Left ventricle myocardium superior (tissue), 1 donor: ENCODE results near the gene TRIP10. TPM values are rescaled to one million over a fixed set of nuclear protein-coding genes. Genes with fewer than 3 reads are reported as not detected.
"Not testable (repeated sequence)": the region's sequence is repeated elsewhere in the genome, so short reads cannot be mapped to it uniquely, and the experiment has no call there.

Source experiments
- ATAC-seq: fragments of 200-7000 bp; cut with Tn5 transposase; one replicate; pipeline ENCODE4 v1.9.1; 2020; ENCODE audit warnings: mild to moderate bottlenecking, moderate library complexity
- DNase-seq: peaks from one replicate; pipeline ENCODE4 v3.0.0-alpha.2; 2020
- intact Hi-C: fragments of 100-400 bp; cut with micrococcal nuclease; formaldehyde crosslinking; loops from one replicate; pipeline ENCODE4 v1.11.0; 2022
- long read RNA-seq: library from polyadenylated mRNA; unstranded; transcript quantifications from one replicate; pipeline ENCODE4 v2.0.0, GENCODE V29; 2021
- total RNA-seq: library from RNA; stranded (reverse); fragmentation: NEBNext Ultra II Directional; extraction: Animal tissue kit (Norgen Biotek cat#: 25700); gene quantifications from one replicate; pipeline ENCODE4 v1.2.1, GENCODE V29; 2021
- donor health status: DM: no; HTN: yes; CAD: no; lungs with severe emphysema.

TRIP10 gene
- total RNA-seq = 151 TPM
- long read RNA-seq, transcript TRIP10-201 (15 exons, 2,153 nt) = major isoform, 137 of 256 reads
- long read RNA-seq, transcript TRIP10-202 (14 exons, 2,035 nt) = minor isoform, 53 of 256 reads
- long read RNA-seq, partial matches to known transcripts = 28 of 256 reads
- long read RNA-seq, other reads (novel, unspliced or antisense) = 38 of 256 reads

GRCh38 chr19:6739390-6739882, at the start of gene TRIP10:
Gene TRIP10, plus strand, starts transcription at chr19:6739680. Its CDS starts 82 bp downstream, at chr19:6739762.
- intact Hi-C loops = no loop called here
- DNase-seq = peak; percentile 96

DNA sequence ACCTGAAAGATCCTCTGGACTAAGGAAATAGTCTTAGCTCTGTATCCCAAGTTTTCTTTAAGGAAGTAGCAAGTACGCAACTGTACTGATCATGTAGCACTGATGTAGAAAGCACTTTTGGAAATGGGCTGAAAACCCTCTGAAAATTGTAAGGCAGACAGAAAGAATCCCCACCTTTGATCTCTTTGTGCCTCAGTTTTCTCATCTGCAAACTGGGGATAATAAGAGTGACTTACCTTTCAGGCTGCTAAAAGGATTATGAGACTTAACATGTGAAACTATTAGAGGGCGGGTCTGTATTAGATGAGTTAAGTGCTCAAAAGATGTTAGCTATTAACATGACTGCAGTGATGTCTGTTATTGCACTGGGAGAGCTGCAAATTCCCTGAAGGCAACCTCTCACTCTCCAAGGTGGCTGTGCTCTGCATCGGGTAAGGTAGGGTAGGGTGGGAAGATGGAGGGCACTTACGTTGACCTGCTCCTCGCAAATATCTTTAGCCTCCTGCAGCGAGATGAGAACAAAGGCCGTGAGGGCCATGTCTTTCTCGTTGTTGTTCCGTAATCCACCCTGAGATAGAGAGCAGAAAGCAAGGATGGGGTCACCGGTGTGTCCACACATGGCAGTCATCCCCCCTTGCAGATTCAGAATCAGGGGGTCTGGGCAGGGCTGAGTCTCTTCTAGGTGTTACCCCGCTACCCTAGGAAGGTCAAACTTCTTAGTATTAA, 49.2 kb upstream of the TRIP10 start:
- DNase-seq (no peak), ATAC-seq (no peak)
- intact Hi-C loops = no loop called here

More at GRCh38 chr19:6739390-6739882, at the start of gene TRIP10:
- peak; percentile 37 for ATAC-seq

- intact Hi-C loops = no loop called here
- ATAC-seq = no peak
- DNase-seq = no peak
Observed at GRCh38 chr19:6691342-6691741, 48.1 kb upstream of the TRIP10 start.

- intact Hi-C loops = no loop called here
- ATAC-seq (no peak), DNase-seq (no peak)
Observed at GRCh38 chr19:6692027-6692426, 47.5 kb upstream of the TRIP10 start.

DNA sequence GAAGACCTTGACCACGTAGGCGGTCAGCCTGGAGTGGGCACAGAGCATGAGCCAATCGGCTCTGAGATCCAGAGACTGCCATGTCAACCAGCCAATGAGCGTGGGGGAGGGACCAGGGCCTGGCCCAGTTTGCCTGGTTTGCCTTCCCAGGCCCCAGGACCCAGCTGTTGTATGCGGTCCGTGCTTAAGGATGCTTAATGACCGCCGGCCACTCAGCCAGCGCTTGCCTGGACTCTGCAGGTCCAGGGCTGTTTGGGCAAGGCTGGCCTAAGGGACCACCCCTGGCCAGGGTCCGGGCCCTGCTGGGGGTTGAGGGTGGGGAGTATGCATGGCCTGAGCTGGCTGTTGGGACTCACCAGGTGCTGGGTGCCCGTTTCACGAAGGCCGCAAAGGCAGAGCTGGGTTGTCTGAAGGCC, 46.4 kb upstream of the TRIP10 start:
- intact Hi-C loops = no loop called here
- no peak for DNase-seq
- ATAC-seq = no peak

- DNase-seq = no peak
- ATAC-seq = no peak
- intact Hi-C loops = no loop called here
Observed at GRCh38 chr19:6693681-6694080, 45.8 kb upstream of the TRIP10 start.

DNA sequence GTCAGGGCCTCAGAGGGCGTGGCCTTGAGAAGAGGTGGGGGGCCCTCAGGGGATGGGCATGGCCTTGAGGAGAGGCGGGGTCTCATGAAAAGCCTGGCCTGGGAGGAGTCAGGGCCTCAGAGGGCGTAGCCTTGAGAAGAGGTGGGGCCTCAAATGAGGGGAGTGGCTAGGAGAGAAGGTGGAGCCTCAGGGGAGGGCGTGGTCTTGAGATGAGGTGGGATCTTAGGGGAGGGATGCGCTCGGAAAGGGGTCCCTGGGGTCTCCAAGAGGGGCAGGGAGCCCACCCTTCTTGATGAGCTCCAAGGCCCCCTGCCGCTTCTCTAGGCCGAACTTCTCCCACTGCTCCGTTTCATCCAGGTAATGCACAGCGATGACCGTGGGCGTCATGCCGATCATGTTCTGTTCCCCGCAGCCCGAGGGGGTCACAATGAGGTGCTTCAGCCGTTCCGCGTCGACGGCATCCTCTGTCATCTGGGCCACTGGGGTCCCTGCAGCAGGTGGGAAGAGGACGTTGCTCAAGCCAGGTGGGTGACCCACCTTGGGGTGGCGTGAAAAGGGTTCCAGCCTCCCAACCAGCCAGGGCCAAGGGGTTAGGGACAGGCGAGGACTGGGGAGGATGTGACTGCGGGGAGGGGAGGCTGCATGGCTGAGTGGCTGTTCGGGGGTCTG, 45.2 kb upstream of the TRIP10 start:
- DNase-seq (no peak), ATAC-seq (no peak)
- intact Hi-C loops = no loop called here

GRCh38 chr19:6696239-6696820, 43.1 kb upstream of the TRIP10 start:
- intact Hi-C loops = no loop called here
- no peak for DNase-seq
- no peak for ATAC-seq

- intact Hi-C loops = no loop called here
- no peak for DNase-seq
- no peak for ATAC-seq
Observed at GRCh38 chr19:6697291-6697690, 42.2 kb upstream of the TRIP10 start.

- intact Hi-C loops = no loop called here
- ATAC-seq (no peak), DNase-seq (no peak)
Observed at GRCh38 chr19:6699935-6700334, 39.5 kb upstream of the TRIP10 start.

DNA sequence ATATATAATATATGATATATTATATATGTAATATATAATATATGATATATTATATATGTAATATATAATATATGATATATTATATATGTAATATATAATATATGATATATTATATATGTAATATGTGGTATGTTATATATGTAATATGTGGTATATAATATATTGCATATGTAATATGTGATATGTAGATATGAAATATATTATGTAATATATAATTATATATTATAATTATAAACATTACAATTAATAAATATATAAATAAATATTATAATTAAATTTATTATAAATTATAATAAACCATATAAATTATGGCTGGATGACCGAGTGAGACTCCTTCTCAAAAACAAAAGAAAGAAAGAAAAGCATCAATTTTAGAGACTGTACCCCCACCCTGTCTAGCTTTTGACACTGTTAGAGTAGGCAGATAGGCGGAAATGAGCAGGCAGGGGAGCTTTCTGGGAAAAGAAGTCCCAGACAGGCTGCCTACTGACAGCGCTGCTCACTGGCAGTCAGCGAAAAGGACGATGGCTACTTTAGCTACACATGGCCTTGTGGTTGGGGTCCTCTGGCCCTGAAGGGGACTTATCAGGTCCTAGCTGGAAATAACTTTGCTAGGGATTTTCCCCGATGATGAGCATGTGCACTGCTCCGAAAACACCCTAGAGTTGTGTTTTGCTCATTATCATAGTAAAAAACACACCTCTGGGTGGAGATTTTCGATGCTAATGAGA, 38.7 kb upstream of the TRIP10 start:
- no peak for DNase-seq
- intact Hi-C loops = no loop called here
- ATAC-seq = no peak

GRCh38 chr19:6705931-6706632, 33.4 kb upstream of the TRIP10 start:
- intact Hi-C loops = no loop called here
- DNase-seq = no peak
- no peak for ATAC-seq

DNA sequence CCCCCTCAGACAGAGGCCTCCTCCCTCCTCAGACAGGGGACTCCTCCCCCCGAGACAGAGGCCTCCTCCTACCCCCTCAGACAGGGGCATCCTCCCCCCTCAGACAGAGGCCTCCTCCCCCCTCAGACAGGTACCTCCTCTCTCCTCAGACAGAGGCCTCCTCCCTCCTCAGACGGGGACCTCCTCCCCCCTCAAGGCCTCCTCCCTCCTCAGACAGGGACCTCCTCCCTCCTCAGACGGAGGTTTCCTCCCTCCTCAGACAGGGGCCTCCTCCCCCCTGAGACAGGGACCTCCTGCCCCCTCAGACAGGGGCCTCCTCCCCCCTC, 32.9 kb upstream of the TRIP10 start:
- ATAC-seq = no peak

GRCh38 chr19:6707011-6707657, 32.3 kb upstream of the TRIP10 start:
- DNase-seq (no peak), ATAC-seq (no peak)
- intact Hi-C loops = no loop called here

More for the DNA sequence above, 32.9 kb upstream of the TRIP10 start:
- intact Hi-C loops = no loop called here
- DNase-seq = no peak

DNA sequence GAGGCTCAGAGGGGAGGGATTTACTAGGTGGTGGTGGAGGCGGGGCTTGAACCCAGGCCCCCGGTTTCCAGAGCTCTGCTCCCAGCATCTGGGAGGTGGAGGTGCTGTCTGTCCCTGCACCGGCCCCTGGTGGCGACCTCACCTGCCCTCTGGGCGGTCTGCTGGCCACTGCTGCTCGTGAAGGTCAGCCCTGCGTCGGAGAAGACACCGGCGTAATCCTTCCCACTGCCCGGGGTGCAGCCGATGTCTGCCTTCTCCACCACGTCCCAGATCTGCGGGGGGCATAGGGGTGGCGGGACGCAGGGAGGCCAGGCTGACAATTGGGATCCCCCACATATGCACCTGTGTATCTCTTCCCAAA, 31.8 kb upstream of the TRIP10 start:
- intact Hi-C loops = no loop called here
- ATAC-seq = no peak

GRCh38 chr19:6708346-6708745, 31.1 kb upstream of the TRIP10 start:
- intact Hi-C loops = no loop called here
- DNase-seq (no peak), ATAC-seq (no peak)

More for the DNA sequence above, 31.8 kb upstream of the TRIP10 start:
- DNase-seq = no peak

DNA sequence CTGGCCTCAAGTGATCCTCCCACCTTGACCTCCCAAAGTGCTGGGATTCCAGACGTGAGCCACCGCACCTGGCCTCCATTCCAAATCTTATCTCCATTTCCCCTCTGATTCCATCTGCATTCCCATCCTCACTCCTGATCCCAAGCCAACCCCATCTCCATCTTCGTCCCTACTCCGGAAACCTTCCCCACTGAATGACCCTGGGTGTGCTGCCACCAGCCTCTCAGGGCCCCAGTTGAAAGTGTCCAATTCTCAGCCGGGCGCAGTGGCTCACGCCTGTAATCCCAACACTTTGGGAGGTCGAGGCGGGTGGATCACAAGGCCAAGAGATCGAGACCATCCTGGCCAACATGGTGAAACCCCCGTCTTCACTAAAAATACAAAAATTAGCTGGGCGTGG, 30.6 kb upstream of the TRIP10 start:
- intact Hi-C loops, DNase-seq, ATAC-seq: not testable (repeated sequence)

- ATAC-seq (no peak), DNase-seq (no peak)
- intact Hi-C loops = no loop called here
Observed at GRCh38 chr19:6709549-6709948, 29.9 kb upstream of the TRIP10 start.
